HG02763 (cell line): ENCODE data around the gene MAGI2.

Experiments
- ATAC-seq: cut with Tn5 transposase; IDR thresholded peaks from one replicate; pipeline ENCODE4 v1.9.1; 2021; ENCODE audit warnings: mild to moderate bottlenecking, moderate library complexity; ENCODE audit not compliant: unreplicated experiment

The MAGI2 gene

GRCh38 chr7:79180533-79180932 lies 272.9 kb downstream of the MAGI2 start:
- ATAC-seq, result no peak

DNA sequence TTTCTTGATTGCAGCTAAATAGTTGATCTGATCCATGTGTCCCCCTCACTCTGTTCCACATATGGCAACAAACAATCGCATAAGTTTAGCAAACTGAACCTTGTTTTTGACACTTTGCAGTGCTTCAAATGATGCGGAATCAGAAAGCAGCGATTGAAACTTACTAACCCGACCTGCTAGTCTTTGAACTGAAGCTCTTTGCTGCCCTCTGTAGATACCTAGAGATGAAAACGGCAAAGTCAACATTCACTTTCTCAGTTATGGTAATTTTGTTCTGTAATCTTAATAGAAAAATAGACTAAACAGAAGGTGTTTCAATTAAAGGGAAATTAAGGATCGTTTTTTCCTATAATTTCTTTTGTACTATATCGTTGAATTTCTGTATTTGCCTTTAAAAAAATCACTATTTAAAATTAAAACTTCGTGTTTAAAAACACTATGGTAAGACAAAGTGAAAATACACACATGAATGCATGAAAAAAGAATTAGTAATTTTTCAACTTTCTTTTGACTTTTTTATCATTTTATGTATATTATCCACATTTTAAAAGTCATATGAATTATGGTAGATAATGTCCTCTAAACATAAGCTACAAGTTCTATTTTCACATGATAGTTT lies 276.5 kb downstream of the MAGI2 start:
- no peak for ATAC-seq

DNA sequence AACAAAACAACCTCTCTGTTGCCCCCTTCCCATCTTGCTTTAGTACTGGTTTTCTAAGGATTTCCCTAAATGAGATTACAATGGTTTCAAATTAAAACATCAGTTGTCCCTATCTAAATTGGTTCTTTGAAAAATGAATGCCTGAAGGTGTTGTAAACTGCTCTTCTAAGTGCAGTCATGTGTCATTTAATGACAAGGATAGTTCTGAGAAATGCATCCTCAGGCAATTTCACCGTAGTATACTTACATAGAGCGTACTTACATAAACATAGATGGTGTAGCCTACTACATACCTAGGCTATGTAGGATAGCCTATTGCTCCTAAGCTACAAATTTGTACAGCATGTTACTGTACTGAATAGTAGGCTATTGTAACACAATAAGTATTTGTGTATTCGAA lies 278.1 kb downstream of the MAGI2 start:
- no peak for ATAC-seq

- no peak for ATAC-seq
Observed at GRCh38 chr7:79165225-79165624, 288.2 kb downstream of the MAGI2 start.

- ATAC-seq, result no peak
Observed at GRCh38 chr7:79159040-79159664, 294.3 kb downstream of the MAGI2 start.

DNA sequence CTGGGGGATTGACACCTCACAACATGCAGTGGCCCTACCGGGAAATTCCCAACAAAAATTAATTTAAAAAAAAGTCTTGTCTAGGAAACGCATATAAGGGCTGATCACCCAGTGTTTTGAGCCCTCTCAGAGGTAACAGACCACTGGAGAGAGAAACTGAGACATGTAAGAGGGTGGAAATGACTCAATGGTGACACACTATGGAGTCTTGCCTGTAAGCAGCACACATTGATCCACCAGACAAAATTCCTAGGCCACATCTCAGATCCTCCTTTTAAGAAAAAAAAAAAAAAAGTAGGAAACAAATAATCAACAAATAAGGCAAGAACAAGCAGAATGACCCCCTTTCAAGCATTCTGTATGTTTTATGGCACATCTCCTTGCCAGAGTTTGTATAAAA lies 296.2 kb downstream of the MAGI2 start:
- ATAC-seq, result no peak

- ATAC-seq, result no peak
Observed at GRCh38 chr7:79149831-79150230, 303.6 kb downstream of the MAGI2 start.

GRCh38 chr7:79142706-79143105 lies 310.8 kb downstream of the MAGI2 start:
- no peak for ATAC-seq

DNA sequence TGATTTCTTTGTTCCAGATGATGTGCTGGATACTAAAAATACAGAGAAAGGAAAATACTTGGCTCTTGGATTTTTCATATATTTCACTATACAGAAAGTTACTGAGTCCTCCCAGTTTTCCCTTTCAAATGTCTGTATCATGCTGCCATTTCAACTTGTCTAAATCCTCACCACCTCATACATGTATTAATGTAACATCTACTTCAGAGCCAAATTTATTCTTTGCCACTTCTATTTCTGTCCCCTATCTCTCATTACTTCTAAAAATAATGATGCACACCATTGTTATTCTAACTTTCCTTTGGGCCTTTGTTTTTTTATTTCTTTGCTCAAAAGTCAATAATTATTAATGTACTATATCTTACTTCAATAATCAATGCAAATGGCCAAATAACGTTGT lies 312.2 kb downstream of the MAGI2 start:
- ATAC-seq, result no peak

DNA sequence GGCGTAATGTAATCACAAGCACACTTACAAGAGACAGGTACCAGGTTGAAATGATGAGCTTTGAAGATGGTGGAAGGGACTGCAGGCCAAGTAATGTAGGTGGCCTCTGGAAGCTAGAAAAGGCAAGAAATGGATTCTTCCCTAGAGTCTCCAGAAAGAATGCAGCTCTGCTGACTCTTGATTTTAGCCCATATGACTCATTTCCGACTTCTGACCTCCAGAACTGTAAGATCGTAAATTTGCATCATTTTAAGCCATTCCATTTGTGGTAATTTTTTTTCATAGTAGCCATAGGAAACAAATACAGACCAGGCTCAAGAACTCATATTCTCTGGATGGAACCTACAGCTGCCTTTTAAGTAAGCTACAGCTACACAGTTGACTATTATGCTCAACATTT lies 315.5 kb downstream of the MAGI2 start:
- no peak for ATAC-seq

GRCh38 chr7:79132844-79133451 lies 320.5 kb downstream of the MAGI2 start:
- no peak for ATAC-seq

GRCh38 chr7:79130715-79131114 lies 322.8 kb downstream of the MAGI2 start:
- ATAC-seq, result no peak

DNA sequence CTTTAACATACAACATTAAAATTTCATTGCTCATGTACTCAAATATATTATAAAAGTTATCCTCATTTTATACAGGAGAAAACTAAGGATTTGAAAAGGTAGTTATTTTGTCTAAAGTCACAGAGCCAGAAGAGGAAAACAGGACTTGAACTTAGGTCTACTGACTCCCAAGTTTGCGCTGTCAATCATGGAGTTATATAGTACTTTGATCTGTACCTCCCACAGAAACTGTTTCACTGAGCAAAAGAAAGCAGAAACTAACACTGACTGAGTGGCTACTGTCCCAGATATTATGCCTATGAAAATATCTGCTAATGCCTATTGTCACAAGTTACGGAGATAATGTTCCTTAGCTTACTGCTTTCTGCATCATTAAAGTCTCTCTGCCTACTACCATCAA lies 329.1 kb downstream of the MAGI2 start:
- no peak for ATAC-seq

- no peak for ATAC-seq
Observed at GRCh38 chr7:79118143-79118542, 335.3 kb downstream of the MAGI2 start.

GRCh38 chr7:79096361-79096805 lies 357.1 kb downstream of the MAGI2 start:
- no peak for ATAC-seq

DNA sequence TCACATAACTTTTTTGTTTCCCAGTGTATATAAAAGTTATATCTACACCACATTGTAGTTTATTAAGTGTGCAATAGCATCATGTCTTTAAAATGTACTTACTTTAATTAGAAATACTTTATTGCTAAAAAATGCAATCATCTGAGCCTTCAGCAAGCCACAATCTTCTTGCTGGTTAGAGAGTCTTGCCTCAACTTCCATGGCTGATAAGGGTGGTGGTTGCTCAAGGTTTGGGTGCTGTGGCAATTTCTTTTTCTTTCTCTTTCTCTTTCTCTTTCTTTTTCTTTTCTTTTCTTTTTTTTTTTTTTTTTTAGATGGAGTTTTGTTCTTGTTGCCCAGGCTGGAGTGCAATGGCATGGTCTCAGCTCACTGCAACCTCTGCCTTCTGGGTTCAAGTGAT lies 360.0 kb downstream of the MAGI2 start:
- no peak for ATAC-seq

GRCh38 chr7:79091661-79092060 lies 361.8 kb downstream of the MAGI2 start:
- no peak for ATAC-seq

GRCh38 chr7:79091011-79091410 lies 362.5 kb downstream of the MAGI2 start:
- ATAC-seq, result no peak

DNA sequence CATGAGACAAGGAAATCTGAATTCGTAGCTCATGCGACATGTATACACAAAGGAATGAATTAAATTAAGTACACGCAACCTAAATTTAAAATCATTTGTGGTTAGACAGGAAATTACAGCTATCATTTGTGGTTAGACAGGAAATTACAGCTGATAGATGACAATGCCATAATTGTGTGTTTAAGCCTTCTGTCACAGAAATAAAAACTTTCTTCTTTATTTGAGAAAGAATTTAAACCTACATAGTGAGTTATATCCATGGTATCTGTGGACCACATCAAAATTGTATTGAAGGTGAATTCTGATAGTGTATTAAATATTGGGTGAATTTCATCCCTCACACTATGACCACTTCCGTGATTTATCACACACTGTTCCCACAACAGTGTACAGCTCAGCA lies 362.9 kb downstream of the MAGI2 start:
- ATAC-seq, result no peak

DNA sequence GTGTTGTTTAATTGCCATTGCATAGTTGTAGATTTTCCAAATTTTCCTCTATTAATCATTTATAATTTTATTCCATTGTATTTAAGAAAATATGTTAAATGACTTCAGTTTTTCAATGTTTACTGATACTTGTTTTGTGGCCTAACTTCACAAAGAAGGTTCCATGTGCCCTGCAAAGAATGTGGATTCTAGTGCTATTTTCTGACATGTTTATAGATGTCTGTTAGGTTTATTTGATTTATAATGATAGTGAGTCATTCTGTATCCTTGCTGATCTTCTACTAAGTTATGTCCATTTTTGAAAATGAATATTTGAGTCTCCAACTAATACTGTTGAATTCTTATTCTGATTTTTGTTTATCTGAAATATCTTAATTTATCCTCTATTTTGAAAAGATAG lies 369.0 kb downstream of the MAGI2 start:
- ATAC-seq, result no peak

- ATAC-seq, result no peak
Observed at GRCh38 chr7:79079919-79080554, 373.4 kb downstream of the MAGI2 start.

- no peak for ATAC-seq
Observed at GRCh38 chr7:79078273-79078672, 375.2 kb downstream of the MAGI2 start.
